Pancreas (tissue), 10 donors: ENCODE data around the gene CCDC92. TPM values are rescaled to one million over a fixed set of nuclear protein-coding genes. Genes with fewer than 3 reads are reported as not detected.

Source experiments
- ATAC-seq, 4 donors: fragments of 200-7000 bp; cut with Tn5 transposase; one replicate each; pipeline versions ENCODE4 v1.8.0 to v1.9.1; 2020; ENCODE audit warnings: mild to moderate bottlenecking in 4 of 4, moderate library complexity in 4 of 4
- DNase-seq, 6 donors: peaks; one replicate each; pipeline ENCODE4 v3.0.0-alpha.2; 2020
- FAIRE-seq: peaks from 2 replicates; lab custom pipeline; 2012; peaks lifted over from hg19 to GRCh38; lab: Jason Lieb, UNC
- H3K27ac ChIP-seq, 4 donors: fragments of 200-600 bp; sonication (generic); 1 replicate in 3 of 4; 2 replicates in 1 of 4; pipeline versions ENCODE4 v1.5.0 to v1.8.0; 2020
- H3K27me3 ChIP-seq, 4 donors: fragments of 200-600 bp; one replicate each; pipeline ENCODE4 v1.8.0; 2021
- H3K36me3 ChIP-seq, 3 donors: fragments of 200-600 bp; sonication (generic) in 1 of 3; one replicate each; pipeline versions ENCODE4 v1.5.0 to v1.8.0; 2020 to 2021
- H3K4me1 ChIP-seq, 3 donors: fragments of 200-600 bp; one replicate each; pipeline ENCODE4 v1.8.0; 2021
- H3K4me3 ChIP-seq, 4 donors: fragments of 200-600 bp; sonication (generic) in 2 of 4; one replicate each; pipeline versions ENCODE4 v1.5.0 to v1.8.0; 2020 to 2021
- H3K9me3 ChIP-seq, 4 donors: fragments of 200-600 bp; one replicate each; pipeline ENCODE4 v1.8.0; 2021
- CTCF ChIP-seq, 4 donors: fragments of 200-600 bp; sonication (generic) in 3 of 4; IDR thresholded peaks; one replicate each; pipeline versions ENCODE4 v1.5.0 to v1.8.0; 2021; ENCODE audit warnings: antibody characterized with exemption in 4 of 4
- WGBS, 2 donors: extraction: QIAGEN DNeasy Blood & Tissue Kit; methylation state at CpG; one replicate each; pipeline ENCODE4 v1.1.7; 2013; 5-methylcytosine and 5-hydroxymethylcytosine counted together
- intact Hi-C, 3 donors: fragments of 100-400 bp; cut with DNase I; formaldehyde crosslinking; loops; one replicate each; pipeline versions ENCODE4 v1.11.1 to v1.14.2; 2022
- polyA plus RNA-seq, 2 donors: library from polyadenylated mRNA; stranded (reverse); fragments of 200-250 nt; gene quantifications; one replicate each; pipeline ENCODE4 v1.2.3, GENCODE V29; 2013
- total RNA-seq, 6 donors: library from RNA; stranded (reverse); fragmentation: NEBNext Ultra II Directional in 4 of 6; extraction: Animal tissue kit (Norgen Biotek cat#: 25700) in 4 of 6; gene quantifications; one replicate each; pipeline versions ENCODE4 v1.2.1 to v1.2.4, GENCODE V29; 2021 to 2023
- donor health status: healthy with polysubstance abuse.
- donor health status: DM: no; HTN: no; CAD: no; lungs with moderate emphysema.
- donor health status: DM: no; HTN: no; CAD: no.
- donor health status: control.
- donor health status: control.
- donor health status: Bipolar disorder and iron deficiency.
- donor health status: DM: yes; HTN: yes; CAD: no.
- donor health status: DM: no; HTN: no; CAD: no.
- donor health status: DM: no; HTN: no; CAD: no.
- donor health status: DM: yes; HTN: yes; CAD: no.

CCDC92 gene
- total and polyA plus RNA-seq, 8 donors: 9.2 to 29.4 (median 12.0) TPM

GRCh38 chr12:123944696-123945095 is 27.9 kb downstream of the CCDC92 start:
- H3K27ac ChIP-seq: no peak overlapping the region
- no peaks in the 10 kb centered on the region for H3K4me1 ChIP-seq
- FAIRE-seq (no peak), DNase-seq (no peak), ATAC-seq (no peak)
- 83 to 90% methylated on average over 10 of the region's 10 CpGs for WGBS, 2 donors
- no peak for TF ChIP-seq CTCF (IDR thresholded peaks at IDR 0.05)
- H3K36me3 ChIP-seq: peaks cover 0 to 18% (median 0%) of the 10 kb centered on the region in 3 donors
- no peak overlapping the region for H3K4me3 ChIP-seq
- no peaks in the 10 kb centered on the region for H3K27me3 ChIP-seq
- H3K9me3 ChIP-seq: no peaks in the 10 kb centered on the region
- intact Hi-C loops: no loop called here

- WGBS, 2 donors: 78 to 82% methylated on average over 5 of the region's 5 CpGs
- no peak for ATAC-seq
- intact Hi-C loops: no loop called here
These were observed 28.8 kb downstream of the CCDC92 start for GRCh38 chr12:123943816-123944215.

GRCh38 chr12:123942911-123943648 is 29.6 kb downstream of the CCDC92 start:
- H3K4me3 ChIP-seq: no peak overlapping the region
- H3K27ac ChIP-seq: no peak overlapping the region
- no peaks in the 10 kb centered on the region for H3K4me1 ChIP-seq
- intact Hi-C loops: no loop called here
- H3K36me3 ChIP-seq: peaks cover 0 to 18% (median 0%) of the 10 kb centered on the region in 3 donors
- FAIRE-seq (no peak), DNase-seq (no peak), ATAC-seq (no peak)
- WGBS, 2 donors: 92 to 97% methylated on average over 16 of the region's 16 CpGs
- H3K9me3 ChIP-seq: no peaks in the 10 kb centered on the region
- H3K27me3 ChIP-seq: no peaks in the 10 kb centered on the region
- no peak for TF ChIP-seq CTCF (IDR thresholded peaks at IDR 0.05)

More at GRCh38 chr12:123943816-123944215, 28.8 kb downstream of the CCDC92 start:
- no peak for TF ChIP-seq CTCF (IDR thresholded peaks at IDR 0.05)
- FAIRE-seq (no peak), DNase-seq (no peak)
- H3K4me1 ChIP-seq: no peaks in the 10 kb centered on the region
- no peaks in the 10 kb centered on the region for H3K9me3 ChIP-seq
- H3K36me3 ChIP-seq: peaks cover 0 to 18% (median 0%) of the 10 kb centered on the region in 3 donors
- H3K27me3 ChIP-seq: no peaks in the 10 kb centered on the region
- H3K4me3 ChIP-seq: no peak overlapping the region
- no peak overlapping the region for H3K27ac ChIP-seq

GRCh38 chr12:123942238-123942653 is 30.4 kb downstream of the CCDC92 start:
- Histone ChIP-seq H3K4me1 (no peaks in the 10 kb centered on the region), H3K27me3 (no peaks in the 10 kb centered on the region), H3K4me3 (no peak overlapping the region), H3K27ac (no peak overlapping the region), H3K9me3 (no peaks in the 10 kb centered on the region), H3K36me3 (peaks cover 0 to 21% (median 0%) of the 10 kb centered on the region in 3 donors)
- 92 to 94% methylated on average over 10 of the region's 10 CpGs for WGBS, 2 donors
- TF ChIP-seq CTCF (IDR thresholded peaks at IDR 0.05): no peak
- no peak for FAIRE-seq
- intact Hi-C loops: no loop called here
- DNase-seq: no peak
- no peak for ATAC-seq

GRCh38 chr12:123941624-123942237 is 30.9 kb downstream of the CCDC92 start:
- Histone ChIP-seq H3K9me3 (no peaks in the 10 kb centered on the region), H3K27me3 (no peaks in the 10 kb centered on the region), H3K36me3 (peaks cover 0 to 25% (median 5%) of the 10 kb centered on the region in 3 donors), H3K27ac (no peak overlapping the region), H3K4me3 (no peak overlapping the region), H3K4me1 (no peaks in the 10 kb centered on the region)
- intact Hi-C loops: no loop called here
- ATAC-seq: no peak
- 92 to 97% methylated on average over 13 of the region's 13 CpGs for WGBS, 2 donors
- TF ChIP-seq CTCF (IDR thresholded peaks at IDR 0.05): no peak
- DNase-seq: no peak
- FAIRE-seq: no peak
